ENCODE results near the gene HBS1L. TPM values are rescaled to one million over a fixed set of nuclear protein-coding genes. Genes with fewer than 3 reads are reported as not detected.

HBS1L gene
- polyA plus RNA-seq, 1 of the 3 experiments (the other 2 are of a cell fraction) = 19.0 TPM

DNA sequence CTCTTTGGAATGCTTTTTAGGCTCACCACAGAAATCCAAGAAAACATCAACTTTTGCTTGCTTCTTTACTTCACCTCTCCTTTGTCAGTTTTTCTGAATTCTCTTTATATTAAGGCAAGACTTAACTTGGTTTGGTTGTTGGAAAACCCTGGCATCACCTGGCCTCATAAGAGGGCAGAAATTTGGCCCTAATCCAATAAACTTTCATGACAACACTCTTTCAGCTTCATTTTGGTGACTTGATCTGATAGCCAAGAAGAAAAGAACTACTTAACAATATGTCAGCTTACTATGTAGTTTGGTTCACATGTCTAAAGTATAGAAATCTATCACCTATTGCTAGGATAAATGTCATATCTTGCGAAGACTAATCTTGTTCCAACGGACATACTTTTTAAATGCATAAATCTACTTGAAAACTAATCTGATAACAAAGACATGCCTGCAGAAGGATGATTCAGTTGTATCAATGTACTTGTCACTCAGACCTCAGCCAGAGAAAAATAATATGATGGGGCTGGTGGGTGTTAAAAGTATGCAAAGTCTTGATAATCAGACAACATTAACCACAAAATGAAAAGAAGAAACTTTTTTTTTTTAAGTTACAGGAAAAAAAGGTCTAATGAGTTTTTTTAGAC lies 19.3 kb upstream of the HBS1L start:
- Histone ChIP-seq H3K9ac (no peak overlapping the region), H3F3A (replicated peaks; ENCODE audit: insufficient read depth) (no peaks in the 10 kb centered on the region), H3K4me3 (ENCODE audit: low read depth in 2 of 2, low read length in 1 of 2) (no peak overlapping the region), H3K36me3 (replicated peaks in 1 of 2; ENCODE audit: control insufficient read depth in 1 of 2, insufficient read depth in 2 of 2, low read length in 1 of 2) (no peaks in the 10 kb centered on the region), H3K27me3 (ENCODE audit: insufficient read depth) (no peaks in the 10 kb centered on the region), H3K9me2 (no peaks in the 10 kb centered on the region), H3K27ac (ENCODE audit: low read depth in 2 of 2, low read length in 1 of 2) (no peak overlapping the region), H3K9me3 (no peaks in the 10 kb centered on the region), H3K79me2 (ENCODE audit: insufficient read depth) (no peaks in the 10 kb centered on the region), H4K20me1 (ENCODE audit: insufficient read depth) (no peaks in the 10 kb centered on the region), H3K4me2 (no peak overlapping the region), H2AFZ (ENCODE audit: low read depth) (no peak overlapping the region), H3K4me1 (ENCODE audit: control insufficient read depth in 1 of 2, insufficient read depth in 2 of 2, low read depth in 1 of 2, low read length in 1 of 2) (no peaks in the 10 kb centered on the region)
- ChIA-PET POLR2A (no interaction called here), CTCF (interaction anchor here (0.7 kb wide), 1 partner anchor 146 kb away, joined by 3 read pairs; no protein-coding TSS in a partner anchor)
- WGBS (ENCODE audit: low lambda C conversion rate) = 47% methylated on average over 2 of the region's 2 CpGs
- DNase-seq = no peak
- TF ChIP-seq, protein P1, sequence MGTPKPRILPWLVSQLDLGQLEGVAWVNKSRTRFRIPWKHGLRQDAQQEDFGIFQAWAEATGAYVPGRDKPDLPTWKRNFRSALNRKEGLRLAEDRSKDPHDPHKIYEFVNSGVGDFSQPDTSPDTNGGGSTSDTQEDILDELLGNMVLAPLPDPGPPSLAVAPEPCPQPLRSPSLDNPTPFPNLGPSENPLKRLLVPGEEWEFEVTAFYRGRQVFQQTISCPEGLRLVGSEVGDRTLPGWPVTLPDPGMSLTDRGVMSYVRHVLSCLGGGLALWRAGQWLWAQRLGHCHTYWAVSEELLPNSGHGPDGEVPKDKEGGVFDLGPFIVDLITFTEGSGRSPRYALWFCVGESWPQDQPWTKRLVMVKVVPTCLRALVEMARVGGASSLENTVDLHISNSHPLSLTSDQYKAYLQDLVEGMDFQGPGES (IDR thresholded peaks at IDR 0.05; ENCODE audit: low read depth, low read length) = no peak
- TF ChIP-seq FOXM1 (IDR thresholded peaks at IDR 0.05; ENCODE audit: low read depth) (no peak), TCF12 (IDR thresholded peaks at IDR 0.05) (no peak), RXRA (IDR thresholded peaks at IDR 0.05; ENCODE audit: borderline replicate concordance, low read depth) (no peak), POLR2AphosphoS5 (IDR thresholded peaks at IDR 0.05; ENCODE audit: low read depth, low read length) (no peak)
- TF ChIP-seq, protein P2, sequence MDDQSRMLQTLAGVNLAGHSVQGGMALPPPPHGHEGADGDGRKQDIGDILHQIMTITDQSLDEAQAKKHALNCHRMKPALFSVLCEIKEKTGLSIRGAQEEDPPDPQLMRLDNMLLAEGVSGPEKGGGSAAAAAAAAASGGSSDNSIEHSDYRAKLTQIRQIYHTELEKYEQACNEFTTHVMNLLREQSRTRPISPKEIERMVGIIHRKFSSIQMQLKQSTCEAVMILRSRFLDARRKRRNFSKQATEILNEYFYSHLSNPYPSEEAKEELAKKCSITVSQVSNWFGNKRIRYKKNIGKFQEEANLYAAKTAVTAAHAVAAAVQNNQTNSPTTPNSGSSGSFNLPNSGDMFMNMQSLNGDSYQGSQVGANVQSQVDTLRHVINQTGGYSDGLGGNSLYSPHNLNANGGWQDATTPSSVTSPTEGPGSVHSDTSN (IDR thresholded peaks at IDR 0.05) = no peak

DNA sequence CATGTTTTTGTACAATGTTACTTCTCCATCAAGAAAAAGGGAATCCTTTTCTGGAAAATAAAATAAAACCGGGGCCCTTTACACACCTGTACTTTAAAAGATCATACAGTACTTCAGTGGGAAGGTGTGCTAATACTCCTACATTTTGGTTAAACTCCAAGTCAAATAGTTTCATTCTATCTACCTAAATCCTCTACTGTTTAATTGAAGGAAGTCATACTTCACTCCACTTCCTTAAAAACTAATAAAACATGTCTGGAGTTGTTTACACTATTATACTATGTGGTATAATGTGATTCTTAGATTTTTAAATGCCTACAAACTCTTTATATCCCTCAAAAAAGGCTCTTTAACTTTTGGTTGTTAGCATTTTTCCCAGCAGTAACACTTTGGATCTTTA lies 18.6 kb upstream of the HBS1L start:
- no peak overlapping the region for H3K4me3 ChIP-seq (ENCODE audit: low read depth in 2 of 2, low read length in 1 of 2)
- no peaks in the 10 kb centered on the region for H3K27me3 ChIP-seq (ENCODE audit: insufficient read depth)
- H3K4me2 ChIP-seq = no peak overlapping the region
- H3K79me2 ChIP-seq (ENCODE audit: insufficient read depth) = no peaks in the 10 kb centered on the region
- no peak overlapping the region for H3K27ac ChIP-seq (ENCODE audit: low read depth in 2 of 2, low read length in 1 of 2)
- CTCF ChIA-PET = no interaction called here
- H3F3A ChIP-seq (replicated peaks; ENCODE audit: insufficient read depth) = no peaks in the 10 kb centered on the region
- H3K4me1 ChIP-seq (ENCODE audit: control insufficient read depth in 1 of 2, insufficient read depth in 2 of 2, low read depth in 1 of 2, low read length in 1 of 2) = no peaks in the 10 kb centered on the region
- no peaks in the 10 kb centered on the region for H3K9me3 ChIP-seq
- no peak for TF ChIP-seq MEF2A (IDR thresholded peaks at IDR 0.05; ENCODE audit: borderline replicate concordance, low read depth)
- no peak for TF ChIP-seq RCOR1 (IDR thresholded peaks at IDR 0.05; ENCODE audit: low read length)
- TF ChIP-seq, protein P3, sequence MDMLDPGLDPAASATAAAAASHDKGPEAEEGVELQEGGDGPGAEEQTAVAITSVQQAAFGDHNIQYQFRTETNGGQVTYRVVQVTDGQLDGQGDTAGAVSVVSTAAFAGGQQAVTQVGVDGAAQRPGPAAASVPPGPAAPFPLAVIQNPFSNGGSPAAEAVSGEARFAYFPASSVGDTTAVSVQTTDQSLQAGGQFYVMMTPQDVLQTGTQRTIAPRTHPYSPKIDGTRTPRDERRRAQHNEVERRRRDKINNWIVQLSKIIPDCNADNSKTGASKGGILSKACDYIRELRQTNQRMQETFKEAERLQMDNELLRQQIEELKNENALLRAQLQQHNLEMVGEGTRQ (IDR thresholded peaks at IDR 0.05; ENCODE audit: borderline replicate concordance, low read depth, low read length) = no peak
- TF ChIP-seq GABPA (IDR thresholded peaks at IDR 0.05; ENCODE audit: low read depth) = no peak
- TF ChIP-seq, protein P1 (IDR thresholded peaks at IDR 0.05; ENCODE audit: low read depth, low read length) = no peak
- no peak for TF ChIP-seq GATA2 (CRISPR knock-in tag; IDR thresholded peaks at IDR 0.05)
- no peaks in the 10 kb centered on the region for H3K9me2 ChIP-seq
- H3K36me3 ChIP-seq (replicated peaks in 1 of 2; ENCODE audit: control insufficient read depth in 1 of 2, insufficient read depth in 2 of 2, low read length in 1 of 2) = no peaks in the 10 kb centered on the region
- H2AFZ ChIP-seq (ENCODE audit: low read depth) = no peak overlapping the region
- WGBS (ENCODE audit: low lambda C conversion rate) = 4% methylated on average over 1 of the region's 1 CpG
- POLR2A ChIA-PET = no interaction called here
- no peak for DNase-seq
- no peaks in the 10 kb centered on the region for H4K20me1 ChIP-seq (ENCODE audit: insufficient read depth)
- no peak overlapping the region for H3K9ac ChIP-seq
